ENCODE measurements around the gene PPIL3.

PPIL3 gene

DNA sequence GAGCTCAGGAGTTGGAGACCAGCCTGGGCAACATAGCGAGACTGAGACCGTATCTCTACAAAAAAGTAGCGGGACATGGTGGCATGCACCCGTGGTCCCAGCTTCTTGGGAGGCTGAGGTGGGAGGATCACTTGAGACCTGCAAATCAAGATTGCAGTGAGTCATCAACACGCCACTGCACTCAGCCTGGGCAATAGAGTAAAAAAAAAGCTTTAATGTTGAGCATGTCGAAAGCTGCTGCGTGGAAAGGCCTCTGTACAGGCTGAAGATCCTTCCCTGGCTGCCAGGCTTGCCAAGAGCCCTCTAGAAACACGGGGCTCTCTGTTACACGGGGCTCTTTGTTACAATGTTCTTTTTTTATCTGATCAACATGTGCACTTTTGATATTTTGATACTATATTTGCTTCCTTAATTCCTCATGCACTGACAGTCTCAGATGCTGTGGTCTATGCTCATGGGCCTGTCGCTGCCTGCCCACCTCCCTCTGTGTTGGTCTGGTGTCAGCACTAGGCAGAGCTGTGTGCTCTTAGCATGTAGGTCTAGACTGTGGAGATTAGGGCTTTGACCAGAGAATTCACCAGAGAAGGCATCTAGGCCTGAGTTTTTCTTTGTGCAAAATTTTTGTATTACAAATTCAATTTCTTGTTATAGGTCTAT is 43.1 kb downstream of the PPIL3 start:
- no peaks in the 10 kb centered on the region for H3K27me3 Mint-ChIP-seq
- H3K9me3 Mint-ChIP-seq (ENCODE audit: low read depth): no peaks in the 10 kb centered on the region
- H3K4me1 Mint-ChIP-seq (ENCODE audit: low read depth): no peaks in the 10 kb centered on the region
- H3K27ac Mint-ChIP-seq: no peak overlapping the region
- peaks cover 6% of the 10 kb centered on the region for H3K36me3 Mint-ChIP-seq
- no peak overlapping the region for H3K4me3 Mint-ChIP-seq

DNA sequence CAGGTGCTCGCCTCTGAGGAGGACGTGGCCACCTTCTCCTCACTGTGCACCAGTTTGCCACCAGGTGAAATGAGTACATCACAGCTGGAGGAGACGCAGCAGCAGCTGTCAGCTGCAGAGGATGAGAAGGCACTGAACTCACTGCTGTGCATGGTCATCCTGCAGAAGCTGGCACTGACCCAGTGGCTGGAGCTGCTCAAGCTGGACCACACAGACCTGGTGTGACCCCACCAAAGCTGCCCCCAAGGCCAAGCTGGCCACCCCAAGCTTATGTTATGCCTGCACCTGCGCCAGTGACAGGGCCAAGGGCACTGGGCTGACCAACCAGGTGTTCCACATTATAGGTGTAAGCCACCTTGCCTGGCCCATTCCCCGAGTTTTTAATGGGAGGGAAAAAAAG is 43.7 kb downstream of the PPIL3 start:
- Mint-ChIP-seq H3K4me3 (no peak overlapping the region), H3K27ac (no peak overlapping the region), H3K36me3 (peaks cover under 1% of the 10 kb centered on the region), H3K9me3 (ENCODE audit: low read depth) (no peaks in the 10 kb centered on the region), H3K4me1 (ENCODE audit: low read depth) (no peaks in the 10 kb centered on the region), H3K27me3 (no peaks in the 10 kb centered on the region)

DNA sequence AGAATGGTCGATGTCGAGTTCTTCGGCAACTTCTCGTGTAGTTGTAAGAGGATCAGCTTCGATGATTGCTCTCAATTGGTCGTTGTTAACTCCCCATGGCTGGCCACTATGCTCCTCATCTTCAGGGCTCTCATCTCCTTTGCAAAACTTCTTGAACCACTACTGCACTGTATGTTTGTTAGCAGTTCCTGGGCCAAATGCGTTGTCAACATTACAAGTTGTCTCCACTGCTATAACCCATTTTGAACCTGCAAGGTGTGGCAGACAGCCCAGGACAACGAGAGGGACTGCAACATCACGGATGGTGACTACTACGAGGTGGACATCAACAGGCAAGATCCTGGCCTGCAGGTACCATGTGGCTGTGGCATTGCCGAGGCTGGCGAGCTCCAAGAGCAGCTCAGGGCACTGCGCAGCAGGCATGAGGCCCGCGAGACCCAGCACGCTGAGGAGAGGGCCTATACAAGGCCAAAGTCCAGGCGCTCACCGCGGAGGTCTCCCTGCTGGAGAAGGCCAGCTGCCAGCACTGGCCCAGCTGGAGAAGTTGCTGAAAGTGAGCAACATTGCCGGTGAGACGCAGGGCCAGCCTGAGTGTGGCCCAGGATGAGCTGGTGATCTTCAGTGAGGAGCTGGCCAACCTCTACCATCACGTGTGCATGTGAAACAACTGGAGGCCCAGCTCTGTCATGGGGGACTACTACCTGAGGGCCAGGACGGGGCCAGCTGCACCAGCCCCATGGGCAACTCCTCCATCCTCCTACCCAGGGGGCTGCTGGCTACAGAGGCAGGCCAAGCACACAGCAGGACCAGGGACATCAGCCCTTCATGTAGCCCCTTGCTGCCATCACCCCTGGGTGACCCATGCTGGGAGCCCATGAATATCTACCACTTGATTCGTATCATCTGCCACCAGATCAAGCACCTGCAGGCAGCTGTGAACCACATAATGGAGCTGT is 44.6 kb downstream of the PPIL3 start:
- Mint-ChIP-seq H3K27me3 (no peaks in the 10 kb centered on the region), H3K9me3 (ENCODE audit: low read depth) (no peaks in the 10 kb centered on the region), H3K36me3 (no peaks in the 10 kb centered on the region), H3K27ac (no peak overlapping the region), H3K4me1 (ENCODE audit: low read depth) (no peaks in the 10 kb centered on the region), H3K4me3 (no peak overlapping the region)

DNA sequence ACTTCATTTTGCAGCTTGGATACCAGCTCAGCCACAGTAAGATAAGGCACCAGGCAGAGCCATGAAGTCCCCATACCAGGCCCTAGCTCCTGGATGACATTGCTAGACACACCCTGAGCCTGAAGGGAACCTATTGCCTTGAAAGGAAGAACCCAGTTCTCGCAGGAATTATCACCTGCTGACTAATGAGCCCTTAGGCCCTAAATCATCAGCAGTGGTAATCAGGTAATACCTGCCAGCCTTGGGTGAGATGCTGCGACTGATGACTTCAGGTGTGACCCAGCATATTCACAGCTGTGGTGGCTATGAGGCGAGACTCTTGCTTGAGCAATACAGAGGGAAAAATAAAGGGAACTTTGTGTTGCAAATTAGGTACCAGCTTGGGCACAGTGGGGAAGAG is 49.4 kb downstream of the PPIL3 start:
- Mint-ChIP-seq H3K27ac (no peak overlapping the region), H3K27me3 (no peaks in the 10 kb centered on the region), H3K4me3 (no peak overlapping the region), H3K9me3 (ENCODE audit: low read depth) (peaks cover 5% of the 10 kb centered on the region), H3K36me3 (peaks cover 2% of the 10 kb centered on the region), H3K4me1 (ENCODE audit: low read depth) (no peaks in the 10 kb centered on the region)

DNA sequence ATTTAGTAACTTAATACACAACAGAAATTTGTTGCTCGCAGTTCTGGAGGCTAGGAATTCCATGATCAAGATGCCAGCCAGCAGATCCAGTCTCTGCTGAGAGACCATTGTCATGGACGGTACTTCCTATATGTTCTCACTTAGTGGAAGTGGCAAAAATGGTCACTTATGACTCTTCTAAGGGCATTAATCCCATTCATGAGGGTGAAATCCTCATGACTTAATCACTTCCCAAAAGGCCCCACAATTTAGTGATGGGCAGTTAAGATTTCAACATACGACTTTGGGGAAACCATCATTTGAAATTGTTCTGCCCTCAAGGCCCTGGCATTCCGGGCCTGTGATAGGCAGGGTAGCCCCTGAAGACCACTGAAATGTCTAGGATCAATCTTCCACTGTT is 54.2 kb downstream of the PPIL3 start:
- no peaks in the 10 kb centered on the region for H3K4me1 Mint-ChIP-seq (ENCODE audit: low read depth)
- no peaks in the 10 kb centered on the region for H3K27me3 Mint-ChIP-seq
- H3K36me3 Mint-ChIP-seq: peaks cover 2% of the 10 kb centered on the region
- peaks cover 6% of the 10 kb centered on the region for H3K9me3 Mint-ChIP-seq (ENCODE audit: low read depth)
- no peak overlapping the region for H3K4me3 Mint-ChIP-seq
- no peak overlapping the region for H3K27ac Mint-ChIP-seq

DNA sequence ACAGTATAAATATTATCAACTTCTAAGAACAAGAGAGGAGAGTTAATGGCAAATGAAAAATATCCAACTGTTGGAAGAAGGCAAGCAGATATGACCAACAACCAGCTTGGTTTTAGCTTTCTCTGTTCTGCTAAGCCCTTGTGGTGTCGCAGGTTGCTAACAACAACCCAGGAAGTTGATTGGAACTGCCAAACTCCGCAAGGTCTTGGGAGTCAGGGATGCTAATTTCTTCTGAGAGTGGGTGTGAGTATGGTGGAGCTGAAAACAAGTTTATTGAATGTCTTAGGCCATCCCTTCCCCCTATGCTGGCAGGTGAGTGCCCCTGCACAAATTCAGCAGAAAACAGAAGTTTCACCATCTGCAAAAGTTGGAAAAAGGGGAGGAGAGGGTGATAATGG is 59.6 kb downstream of the PPIL3 start:
- Mint-ChIP-seq H3K9me3 (ENCODE audit: low read depth) (no peaks in the 10 kb centered on the region), H3K36me3 (no peaks in the 10 kb centered on the region)

DNA sequence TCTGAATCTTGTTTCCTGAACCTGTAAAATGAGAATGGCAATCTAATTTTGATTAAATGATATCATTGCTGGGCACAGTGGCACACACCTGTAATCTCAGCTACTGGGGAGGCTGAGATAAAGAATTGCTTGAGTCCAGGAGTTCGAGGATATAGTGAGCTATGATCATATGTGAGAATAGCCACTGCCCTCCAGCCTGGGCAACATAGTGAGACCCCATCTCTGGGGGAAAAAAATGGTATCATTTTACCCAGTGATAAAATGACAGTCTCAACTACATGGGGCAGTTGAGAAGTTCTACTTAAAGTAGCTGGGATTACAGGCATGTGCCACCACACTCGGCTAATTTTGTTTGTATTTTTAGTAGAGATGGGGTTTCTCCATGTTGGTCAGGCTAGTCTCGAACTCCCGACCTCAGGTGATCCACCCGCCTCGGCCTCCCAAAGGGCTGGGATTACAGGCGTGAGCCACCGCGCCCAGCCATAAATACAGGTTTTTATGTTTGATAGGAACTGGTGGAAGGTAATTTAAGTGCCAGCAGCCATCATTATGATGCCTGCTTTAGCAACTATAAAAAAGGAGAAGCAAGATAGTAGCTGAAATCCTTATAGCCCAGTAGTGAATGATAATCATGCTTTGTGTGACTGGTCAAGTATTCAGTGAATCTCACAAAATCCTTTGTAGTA is 60.2 kb downstream of the PPIL3 start:
- peaks cover 4% of the 10 kb centered on the region for H3K4me1 Mint-ChIP-seq (ENCODE audit: low read depth)
- H3K36me3 Mint-ChIP-seq: no peaks in the 10 kb centered on the region
- no peak overlapping the region for H3K27ac Mint-ChIP-seq
- no peaks in the 10 kb centered on the region for H3K27me3 Mint-ChIP-seq
- H3K9me3 Mint-ChIP-seq (ENCODE audit: low read depth): no peaks in the 10 kb centered on the region
- no peak overlapping the region for H3K4me3 Mint-ChIP-seq

More for the DNA sequence above, 59.6 kb downstream of the PPIL3 start:
- Mint-ChIP-seq H3K27ac (no peak overlapping the region), H3K4me3 (no peak overlapping the region), H3K4me1 (ENCODE audit: low read depth) (peaks cover 4% of the 10 kb centered on the region), H3K27me3 (no peaks in the 10 kb centered on the region)

DNA sequence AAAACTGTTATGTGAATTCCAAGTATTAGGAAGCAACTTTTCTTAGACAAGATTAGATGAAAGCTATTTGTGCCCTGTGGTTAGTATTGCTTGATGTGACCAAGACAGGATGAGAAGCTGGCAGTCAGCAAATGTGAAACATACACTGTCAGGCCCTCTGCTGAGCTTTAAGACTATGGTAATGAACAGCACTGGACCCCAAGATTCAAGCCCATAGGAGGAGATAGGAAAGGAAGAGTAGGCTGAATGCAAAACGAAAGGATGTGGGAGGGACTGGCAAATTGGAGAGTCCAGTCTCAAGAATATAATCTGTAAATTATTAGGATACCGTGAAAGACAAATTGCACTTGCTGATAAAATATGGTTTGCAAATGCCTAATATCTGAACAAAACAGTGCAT is 60.8 kb downstream of the PPIL3 start:
- Mint-ChIP-seq H3K4me1 (ENCODE audit: low read depth) (peaks cover 4% of the 10 kb centered on the region), H3K27ac (peak overlapping the region; percentile 50), H3K36me3 (no peaks in the 10 kb centered on the region), H3K9me3 (ENCODE audit: low read depth) (no peaks in the 10 kb centered on the region), H3K27me3 (no peaks in the 10 kb centered on the region), H3K4me3 (no peak overlapping the region)

DNA sequence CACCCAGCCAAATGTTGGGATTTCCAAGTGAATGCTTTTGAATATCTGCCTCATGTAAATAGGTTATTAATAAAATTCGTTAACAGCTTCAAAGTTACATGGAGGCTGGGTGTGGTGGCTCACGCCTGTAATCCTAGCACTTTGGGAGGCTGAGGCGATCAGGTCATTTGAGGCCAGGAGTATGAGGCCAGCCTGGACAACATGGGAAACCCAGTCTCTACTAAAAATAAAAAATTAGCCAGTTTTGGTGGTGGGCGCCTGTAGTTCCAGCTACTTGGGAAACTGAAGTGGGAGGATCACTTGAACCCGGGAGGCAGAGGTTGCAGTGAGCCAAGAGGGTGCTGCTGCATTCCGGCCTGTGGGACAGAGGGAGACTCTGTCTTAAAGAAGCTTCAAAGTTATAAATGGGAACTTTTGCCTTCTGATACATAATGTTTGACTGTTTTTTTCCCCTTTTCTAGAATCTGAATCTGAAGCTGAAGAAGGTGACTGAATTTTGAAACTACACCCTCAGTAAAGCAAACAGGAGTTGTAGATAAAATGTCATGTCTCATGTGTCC is 67.1 kb downstream of the PPIL3 start:
- Mint-ChIP-seq H3K27me3 (no peaks in the 10 kb centered on the region), H3K27ac (peak overlapping the region; percentile 72), H3K4me1 (ENCODE audit: low read depth) (peaks cover 19% of the 10 kb centered on the region), H3K9me3 (ENCODE audit: low read depth) (no peaks in the 10 kb centered on the region), H3K36me3 (peaks cover 11% of the 10 kb centered on the region), H3K4me3 (no peak overlapping the region)

All from activated naive CD8-positive, alpha-beta T cell (primary cell).